Motor neuron (in vitro differentiated cells): ENCODE results near the gene HUNK. TPM values are rescaled to one million over a fixed set of nuclear protein-coding genes. Genes with fewer than 3 reads are reported as not detected.

Experiments
- ATAC-seq, 8 experiments: fragments of 200-7000 bp; cut with Tn5 transposase; replicated peaks in 6 of 8; 2 replicates each; pipeline ENCODE4 v1.8.0; 2021; ENCODE audit warnings: mild to moderate bottlenecking in 8 of 8, moderate library complexity in 8 of 8
- H3K27ac ChIP-seq, 2 donors: fragments of 250-450 bp; sonication (Bioruptor Pico); 2 replicates each; pipeline ENCODE4 v1.9.0; 2021; ENCODE audit warnings: antibody characterized with exemption in 2 of 2, mild to moderate bottlenecking in 2 of 2, moderate library complexity in 1 of 2
- H3K4me1 ChIP-seq, 2 donors: fragments of 250-450 bp; sonication (Bioruptor Pico); replicated peaks in 1 of 2; 2 replicates each; pipeline ENCODE4 v1.6.1; 2021; ENCODE audit warnings: antibody characterized with exemption in 2 of 2, mild to moderate bottlenecking in 2 of 2, moderate library complexity in 1 of 2
- H3K4me3 ChIP-seq, 5 donors: fragments of 250-450 bp; sonication (Bioruptor Pico); 2 replicates each; pipeline ENCODE4 v1.9.0; 2021; ENCODE audit warnings: antibody characterized with exemption in 5 of 5, mild to moderate bottlenecking in 5 of 5, moderate library complexity in 4 of 5
- WGBS, 10 experiments: fragments of 450-650 bp; shearing (Covaris generic); methylation state at CpG; one replicate each; pipeline ENCODE4 v1.0.0; 2022; 5-methylcytosine and 5-hydroxymethylcytosine counted together
- in situ Hi-C, 9 experiments: fragments of 400-800 bp; cut with MboI; loops; one replicate each; pipeline ENCODE4 v1.15.0; 2021; ENCODE audit warnings: low sequenced_read_pairs in 9 of 9, low pct_unique_long_range_greater_than_20kb in 2 of 9; ENCODE audit not compliant: unreplicated experiment in 9 of 9
- total RNA-seq, 8 experiments: library from RNA; unstranded; fragments of 300-600 nt; gene quantifications; 2 replicates each; pipeline versions ENCODE4 v1.2.3 to v1.2.4, GENCODE V29; 2022

The HUNK gene
- total RNA-seq, 8 experiments from 2014 or later: 2.5 to 15.8 (median 5.5) TPM

- Histone ChIP-seq H3K4me3 (no peak overlapping the region), H3K4me1 (peaks cover 0 to 5% of the 10 kb centered on the region in 2 donors), H3K27ac (no peak overlapping the region)
- in situ Hi-C loops: loop anchor here in 1 of 9 experiments (25.0 kb wide), 1 partner anchor 375 kb away; no protein-coding TSS in a partner anchor
- 23 to 100% (median 88%) methylated on average over 1 to 13 of the region's 13 CpGs; no CpG with 5 or more reads in 1 of the 10 experiments for WGBS, 10 experiments
- ATAC-seq: peak in 1 of 8 experiments; percentile 33
These were observed 14.6 kb downstream of the HUNK start for GRCh38 chr21:31887391-31887841.

- no peak overlapping the region for H3K27ac ChIP-seq
- peak in 3 of 8 experiments; percentile 43 to 88 (median 57) for ATAC-seq
- H3K4me3 ChIP-seq: no peak overlapping the region
- in situ Hi-C loops: loop anchor here in 1 of 9 experiments (25.0 kb wide), 1 partner anchor 373 kb away; no protein-coding TSS in a partner anchor
- WGBS, 10 experiments: 27 to 60% (median 45%) methylated on average over 1 to 8 of the region's 8 CpGs
- peaks cover 0 to 5% of the 10 kb centered on the region in 2 donors for H3K4me1 ChIP-seq
These were observed 16.1 kb downstream of the HUNK start for GRCh38 chr21:31888936-31889371.

- Histone ChIP-seq H3K27ac (no peak overlapping the region), H3K4me3 (no peak overlapping the region), H3K4me1 (peaks cover under 1 to 5% of the 10 kb centered on the region in 2 donors)
- 50 to 100% (median 90%) methylated on average over 1 to 2 of the region's 2 CpGs; no CpG with 5 or more reads in 1 of the 10 experiments for WGBS, 10 experiments
- no peak for ATAC-seq
- in situ Hi-C loops: loop anchor here in 1 of 9 experiments (25.0 kb wide), 1 partner anchor 373 kb away; no protein-coding TSS in a partner anchor
These were observed 16.6 kb downstream of the HUNK start for GRCh38 chr21:31889460-31889859.

- H3K4me3 ChIP-seq: no peak overlapping the region
- ATAC-seq: no peak
- WGBS, 10 experiments: 60 to 100% (median 91%) methylated on average over 1 to 8 of the region's 9 CpGs
- peaks cover 13% of the 10 kb centered on the region in 2 donors for H3K4me1 ChIP-seq
- H3K27ac ChIP-seq: no peak overlapping the region
- in situ Hi-C loops: loop anchor here in 1 of 9 experiments (25.0 kb wide), 1 partner anchor 370 kb away; no protein-coding TSS in a partner anchor
These were observed 19.9 kb downstream of the HUNK start for GRCh38 chr21:31892686-31893085.

- no peak overlapping the region for H3K4me3 ChIP-seq
- in situ Hi-C loops: loop anchor here in 1 of 9 experiments (25.0 kb wide), 1 partner anchor 368 kb away; no protein-coding TSS in a partner anchor
- ATAC-seq: no peak
- peaks cover 12 to 13% of the 10 kb centered on the region in 2 donors for H3K4me1 ChIP-seq
- H3K27ac ChIP-seq: no peak overlapping the region
- 35 to 100% (median 86%) methylated on average over 2 to 6 of the region's 6 CpGs; no CpG with 5 or more reads in 1 of the 10 experiments for WGBS, 10 experiments
These were observed 21.1 kb downstream of the HUNK start for GRCh38 chr21:31893851-31894415.

- no peak overlapping the region for H3K27ac ChIP-seq
- 50 to 100% (median 75%) methylated on average over 1 to 2 of the region's 2 CpGs; no CpG with 5 or more reads in 3 of the 10 experiments for WGBS, 10 experiments
- ATAC-seq: peak in 2 of 8 experiments; percentile 28 to 63
- peaks cover 13 to 14% of the 10 kb centered on the region in 2 donors for H3K4me1 ChIP-seq
- no peak overlapping the region for H3K4me3 ChIP-seq
- in situ Hi-C loops: loop anchor here in 1 of 9 experiments (25.0 kb wide), 1 partner anchor 368 kb away; no protein-coding TSS in a partner anchor
These were observed 21.6 kb downstream of the HUNK start for GRCh38 chr21:31894457-31894856.

GRCh38 chr21:31895077-31895835 is 22.4 kb downstream of the HUNK start:
- WGBS, 10 experiments: 42 to 100% (median 62%) methylated on average over 1 to 6 of the region's 6 CpGs; no CpG with 5 or more reads in 3 of the 10 experiments
- no peak overlapping the region for H3K4me3 ChIP-seq
- peaks cover 13 to 15% of the 10 kb centered on the region in 2 donors for H3K4me1 ChIP-seq
- ATAC-seq: peak in 4 of 8 experiments; percentile 17 to 52 (median 24)
- in situ Hi-C loops: loop anchor here in 1 of 9 experiments (25.0 kb wide), 1 partner anchor 367 kb away; no protein-coding TSS in a partner anchor
- H3K27ac ChIP-seq: peak overlapping the region in 1 of 2 donors; percentile 20

GRCh38 chr21:31896019-31896418 is 23.2 kb downstream of the HUNK start:
- H3K4me1 ChIP-seq: peaks cover 13 to 15% of the 10 kb centered on the region in 2 donors
- H3K27ac ChIP-seq: no peak overlapping the region
- in situ Hi-C loops: loop anchor here in 1 of 9 experiments (25.0 kb wide), 1 partner anchor 366 kb away; no protein-coding TSS in a partner anchor
- ATAC-seq: no peak
- 40 to 90% (median 75%) methylated on average over 1 to 7 of the region's 7 CpGs for WGBS, 10 experiments
- H3K4me3 ChIP-seq: no peak overlapping the region

- no peak overlapping the region for H3K4me3 ChIP-seq
- WGBS, 10 experiments: 30 to 100% (median 100%) methylated on average over 1 to 3 of the region's 3 CpGs; no CpG with 5 or more reads in 2 of the 10 experiments
- in situ Hi-C loops: loop anchor here in 1 of 9 experiments (25.0 kb wide), 1 partner anchor 365 kb away; no protein-coding TSS in a partner anchor
- no peak overlapping the region for H3K27ac ChIP-seq
- peaks cover 15 to 21% of the 10 kb centered on the region in 2 donors for H3K4me1 ChIP-seq
- no peak for ATAC-seq
These were observed 24.5 kb downstream of the HUNK start for GRCh38 chr21:31897311-31897710.

GRCh38 chr21:31898933-31899630 is 26.3 kb downstream of the HUNK start:
- 13 to 89% (median 75%) methylated on average over 3 to 8 of the region's 9 CpGs; no CpG with 5 or more reads in 1 of the 10 experiments for WGBS, 10 experiments
- in situ Hi-C loops: loop anchor here in 1 of 9 experiments (25.0 kb wide), 1 partner anchor 363 kb away; no protein-coding TSS in a partner anchor
- Histone ChIP-seq H3K4me3 (no peak overlapping the region), H3K4me1 (peaks cover 25 to 35% of the 10 kb centered on the region in 2 donors), H3K27ac (no peak overlapping the region)
- ATAC-seq: no peak

GRCh38 chr21:31900121-31900895 is 27.5 kb downstream of the HUNK start:
- no peak overlapping the region for H3K4me3 ChIP-seq

More at GRCh38 chr21:31900121-31900895, 27.5 kb downstream of the HUNK start:
- Histone ChIP-seq H3K27ac (no peak overlapping the region), H3K4me1 (peaks cover 21 to 38% of the 10 kb centered on the region in 2 donors)
- in situ Hi-C loops: no loop called here
- 52 to 98% (median 92%) methylated on average over 3 to 13 of the region's 15 CpGs; no CpG with 5 or more reads in 1 of the 10 experiments for WGBS, 10 experiments
- ATAC-seq: peak in 1 of 8 experiments; percentile 7
